Left forelimb (tissue), 1 donor: ENCODE data around the gene TBK1.

Experiments
- DNase-seq: peaks from one replicate; pipeline ENCODE4 v3.0.0-alpha.2; 2018; ENCODE audit warnings: low spot score

TBK1 gene

GRCh38 chr12:64452559-64453329, 824 bp downstream of the TBK1 start:
- no peak for DNase-seq

GRCh38 chr12:64455506-64455905, 3.6 kb downstream of the TBK1 start:
- DNase-seq = no peak

GRCh38 chr12:64456119-64456518, 4.2 kb downstream of the TBK1 start:
- DNase-seq = no peak

GRCh38 chr12:64457032-64457431, 5.1 kb downstream of the TBK1 start:
- DNase-seq = no peak

GRCh38 chr12:64457466-64457865, 5.5 kb downstream of the TBK1 start:
- no peak for DNase-seq

- DNase-seq = no peak
Measured at GRCh38 chr12:64457923-64458322, 6.0 kb downstream of the TBK1 start.

- no peak for DNase-seq
Measured at GRCh38 chr12:64459394-64459891, 7.5 kb downstream of the TBK1 start.

- DNase-seq = no peak
Measured at GRCh38 chr12:64461634-64462414, 9.9 kb downstream of the TBK1 start.

GRCh38 chr12:64466178-64466577, 14.3 kb downstream of the TBK1 start:
- no peak for DNase-seq

- no peak for DNase-seq
Measured at GRCh38 chr12:64468966-64469365, 17.0 kb downstream of the TBK1 start.

- no peak for DNase-seq
Measured at GRCh38 chr12:64469455-64470142, 17.7 kb downstream of the TBK1 start.

GRCh38 chr12:64470495-64470894, 18.6 kb downstream of the TBK1 start:
- DNase-seq = no peak

GRCh38 chr12:64473176-64473575, 21.3 kb downstream of the TBK1 start:
- DNase-seq = no peak

GRCh38 chr12:64475518-64475917, 23.6 kb downstream of the TBK1 start:
- no peak for DNase-seq

- DNase-seq = no peak
Measured at GRCh38 chr12:64476844-64477243, 24.9 kb downstream of the TBK1 start.

- no peak for DNase-seq
Measured at GRCh38 chr12:64478661-64479060, 26.7 kb downstream of the TBK1 start.

GRCh38 chr12:64480148-64480547, 28.2 kb downstream of the TBK1 start:
- no peak for DNase-seq

- no peak for DNase-seq
Measured at GRCh38 chr12:64486657-64487056, 34.7 kb downstream of the TBK1 start.

- DNase-seq = no peak
Measured at GRCh38 chr12:64491718-64492117, 39.8 kb downstream of the TBK1 start.

- DNase-seq = no peak
Measured at GRCh38 chr12:64493513-64493912, 41.6 kb downstream of the TBK1 start.

GRCh38 chr12:64494998-64495729, 43.2 kb downstream of the TBK1 start:
- no peak for DNase-seq

GRCh38 chr12:64496839-64497400, 45.0 kb downstream of the TBK1 start:
- no peak for DNase-seq
